Measurements from ENCODE around the gene SERPINI2.
"Not testable (repeated sequence)": the region's sequence is repeated elsewhere in the genome, so short reads cannot be mapped to it uniquely, and the experiment has no call there.

Gene SERPINI2

DNA sequence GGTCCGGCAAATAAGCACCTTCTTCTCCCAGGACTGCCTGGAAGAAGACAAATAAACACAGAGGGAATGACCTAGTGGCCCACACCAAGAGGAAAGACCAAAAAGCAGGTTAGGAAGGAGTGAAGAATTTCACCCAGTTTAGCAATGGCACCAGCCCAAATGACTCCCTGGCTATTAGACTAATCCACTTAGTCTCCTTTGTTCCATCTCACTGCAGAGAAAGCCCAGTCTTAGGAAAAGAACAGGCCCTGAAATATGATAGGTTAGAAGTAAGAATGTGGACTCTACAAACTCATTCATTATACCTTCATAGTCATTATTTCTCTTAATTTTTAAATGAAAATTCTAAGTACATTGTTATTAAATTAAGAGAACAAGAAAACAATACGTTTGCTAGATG, 23.2 kb downstream of the SERPINI2 start:
- DNase-seq, result no peak

DNA sequence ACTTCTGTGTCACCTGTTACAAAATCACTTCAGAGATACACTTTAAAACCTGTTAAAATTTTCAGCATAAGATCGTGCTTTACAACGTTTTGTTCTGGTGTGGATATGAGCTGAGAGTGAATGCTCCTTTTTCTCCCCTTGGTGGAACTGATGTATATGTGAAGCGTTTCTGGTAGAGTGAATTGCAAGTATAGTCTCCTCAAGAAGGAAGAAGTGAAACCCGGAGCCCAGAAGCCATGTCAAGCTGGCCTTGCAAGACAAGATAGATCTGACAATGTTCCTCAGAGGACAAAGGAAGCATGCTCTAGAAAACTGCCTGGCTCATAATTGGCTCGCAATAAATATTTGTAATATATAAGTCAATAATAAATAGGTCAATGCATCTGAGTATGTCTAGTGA, 23.6 kb downstream of the SERPINI2 start:
- DNase-seq, result no peak

DNA sequence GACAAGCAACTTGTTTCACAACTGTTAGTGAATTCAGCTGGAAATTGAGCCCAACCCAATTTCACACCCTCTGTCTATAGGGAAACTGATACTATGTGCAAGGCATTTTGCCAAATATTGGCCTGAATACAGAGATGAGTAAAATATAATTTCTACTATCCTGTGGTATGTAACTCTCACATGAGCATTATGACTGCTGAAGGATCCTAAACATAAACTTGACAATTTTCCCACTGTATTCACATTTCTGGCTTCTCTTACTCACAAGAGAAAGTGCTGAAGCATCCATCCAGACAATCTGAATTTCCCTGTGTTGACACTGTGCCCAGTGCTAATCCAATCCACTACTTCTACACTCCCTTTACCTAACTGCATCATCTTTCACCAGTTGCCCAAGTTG, 28.4 kb downstream of the SERPINI2 start:
- no peak for DNase-seq

DNA sequence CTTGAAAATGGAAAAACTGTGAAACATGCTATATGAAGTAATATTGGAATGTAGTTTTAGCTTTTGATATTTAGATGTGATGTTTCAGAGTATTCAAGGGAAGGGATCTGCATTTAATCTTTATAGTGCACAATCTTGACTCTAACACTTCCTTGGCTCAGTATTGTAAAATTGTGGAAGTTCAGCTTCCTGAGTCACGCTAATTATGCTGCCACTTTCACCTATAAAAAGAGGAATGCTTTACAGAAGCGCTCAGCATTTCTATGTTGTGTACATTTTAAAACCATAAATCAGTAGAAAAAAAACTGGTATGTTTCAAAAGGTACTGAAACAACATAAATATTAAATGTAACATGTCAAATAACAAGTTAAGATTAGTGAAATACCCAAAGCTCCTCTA, 32.6 kb downstream of the SERPINI2 start:
- no peak for DNase-seq

DNA sequence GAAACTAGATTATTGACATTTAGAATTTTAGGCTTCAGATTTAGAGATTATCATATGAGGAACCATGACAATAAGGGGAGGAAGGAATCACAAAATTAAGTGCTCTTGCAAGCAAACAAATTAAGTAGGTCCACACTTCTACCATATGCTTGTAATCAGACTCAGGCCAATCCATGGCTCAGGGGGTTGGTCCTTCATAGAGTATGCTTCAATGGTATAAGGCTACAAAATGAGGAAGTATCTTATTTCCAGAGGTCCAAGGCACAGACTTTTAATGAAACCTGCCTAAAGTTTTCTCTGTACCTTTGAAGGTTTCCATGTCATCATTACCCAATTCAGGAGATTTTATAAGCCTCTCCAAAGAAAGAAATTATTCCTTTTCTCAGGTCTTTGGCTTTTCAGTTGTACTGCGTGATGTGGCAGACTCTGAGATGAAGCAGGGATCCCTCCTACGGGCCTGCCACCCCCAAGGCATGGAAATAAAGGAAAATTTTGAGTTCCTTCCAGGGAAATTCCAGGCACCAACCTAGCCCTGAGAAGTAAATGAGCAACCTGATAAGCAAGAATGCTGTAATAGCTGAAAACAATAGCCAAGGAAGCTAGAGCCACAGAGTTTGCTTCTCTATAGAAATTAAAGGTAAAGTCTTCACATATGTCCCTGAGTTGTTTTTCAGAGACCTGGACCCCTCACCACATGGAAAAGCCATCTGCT, 36.3 kb downstream of the SERPINI2 start:
- DNase-seq, result no peak

DNA sequence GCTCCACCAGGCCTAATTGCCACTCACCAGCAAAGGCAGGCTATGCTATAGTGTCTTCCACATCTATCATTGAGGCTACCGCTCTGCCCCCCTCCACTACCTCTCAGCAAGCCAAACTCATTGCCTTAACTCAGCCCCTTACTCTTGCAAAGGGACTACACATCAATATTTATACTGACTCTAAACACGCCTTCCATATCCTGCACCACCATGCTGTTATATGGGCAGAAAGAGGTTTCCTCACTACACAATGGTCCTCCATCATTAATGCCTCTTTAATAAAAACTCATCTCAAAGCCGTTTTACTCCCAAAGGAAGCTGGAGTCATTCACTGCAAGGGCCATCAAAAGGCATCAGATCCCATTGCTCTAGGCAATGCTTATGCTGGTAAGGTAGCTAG, 46.9 kb downstream of the SERPINI2 start:
- not testable (repeated sequence) for DNase-seq

DNA sequence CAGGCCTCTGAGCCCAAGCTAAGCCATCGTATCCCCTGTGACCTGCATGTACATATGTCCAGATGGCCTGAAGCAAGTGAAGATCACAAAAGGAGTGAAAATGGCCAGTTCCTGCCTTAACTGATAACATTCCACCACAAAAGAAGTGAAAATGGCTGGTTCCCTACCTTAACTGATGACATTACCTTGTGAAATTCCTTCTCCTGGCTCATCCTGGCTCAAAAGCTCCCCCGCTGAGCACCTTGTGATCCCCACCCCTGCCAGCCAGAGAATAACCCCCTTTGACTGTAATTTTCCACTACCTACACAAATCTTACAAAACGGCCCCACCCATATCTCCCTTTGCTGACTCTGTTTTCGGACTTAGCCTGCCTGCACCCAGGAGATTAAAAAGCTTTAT, 51.4 kb downstream of the SERPINI2 start:
- not testable (repeated sequence) for DNase-seq

DNA sequence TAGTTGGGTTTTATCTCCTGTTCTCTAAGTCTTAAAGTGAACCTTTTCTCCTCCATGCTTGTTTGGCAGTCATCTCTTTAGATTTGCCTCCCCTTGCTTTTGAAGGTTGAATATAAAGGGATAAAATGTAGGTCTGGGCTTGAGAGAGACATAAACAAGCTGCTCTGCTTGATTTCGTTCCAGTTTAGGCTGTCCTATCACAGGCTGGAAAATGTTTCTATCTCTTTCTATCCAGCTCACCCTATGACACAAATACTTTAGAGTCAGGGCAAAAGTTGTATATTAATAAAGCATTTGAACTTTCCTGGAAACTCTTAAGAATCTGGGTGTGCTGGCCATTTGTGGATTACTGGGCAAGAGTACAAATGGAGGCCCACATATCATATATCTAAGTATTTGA, 64.2 kb downstream of the SERPINI2 start:
- DNase-seq, result no peak

DNA sequence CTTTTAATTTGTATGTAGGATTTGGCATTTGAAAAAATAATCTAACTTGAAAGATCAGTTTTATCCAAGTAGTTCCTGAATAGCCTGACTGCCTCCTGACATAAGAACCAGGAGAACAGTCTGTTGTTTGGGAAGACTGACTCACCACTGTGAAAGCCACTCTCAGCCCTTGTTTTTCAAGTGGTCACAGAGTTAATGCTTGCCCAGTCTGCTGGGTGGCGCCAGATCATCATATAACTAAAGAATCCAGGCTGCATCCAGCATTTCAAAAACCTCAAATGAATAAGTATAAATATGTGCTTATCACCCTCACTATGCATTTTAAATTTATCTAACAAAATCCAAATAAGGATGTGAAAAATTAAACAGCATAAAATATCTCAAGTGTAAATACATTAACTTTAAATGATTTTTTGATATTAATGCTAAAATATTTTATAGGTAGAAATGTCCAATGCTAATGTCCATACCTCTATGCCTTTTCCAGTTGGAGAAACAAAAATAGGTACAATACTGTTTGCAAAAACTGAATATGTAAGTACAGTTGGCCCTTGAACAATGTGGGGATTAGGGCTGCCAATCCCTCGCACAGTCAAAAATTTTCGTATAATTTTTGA, 66.9 kb downstream of the SERPINI2 start:
- DNase-seq, result peak in 50 of 58 donors; percentile 1 to 83 (median 42)

DNA sequence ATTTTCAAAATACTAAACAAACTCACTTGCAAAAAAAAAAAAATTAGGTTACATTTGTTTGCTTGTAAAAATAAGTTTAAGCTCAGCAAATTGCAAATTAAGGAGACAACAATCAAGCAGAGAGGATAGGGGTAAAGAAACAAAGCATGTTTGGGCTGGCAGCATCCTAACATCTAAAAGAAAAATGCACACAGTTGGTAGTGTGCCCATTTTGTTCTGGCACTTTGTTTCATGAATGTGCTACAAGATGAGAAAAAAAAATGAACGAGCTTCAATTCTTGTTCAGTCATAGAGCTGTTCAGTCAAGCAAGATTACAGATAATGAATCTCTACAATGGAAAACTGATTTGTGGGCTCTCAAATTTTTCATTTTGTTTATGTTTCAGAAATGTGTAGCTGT, 76.0 kb downstream of the SERPINI2 start:
- no peak for DNase-seq

DNA sequence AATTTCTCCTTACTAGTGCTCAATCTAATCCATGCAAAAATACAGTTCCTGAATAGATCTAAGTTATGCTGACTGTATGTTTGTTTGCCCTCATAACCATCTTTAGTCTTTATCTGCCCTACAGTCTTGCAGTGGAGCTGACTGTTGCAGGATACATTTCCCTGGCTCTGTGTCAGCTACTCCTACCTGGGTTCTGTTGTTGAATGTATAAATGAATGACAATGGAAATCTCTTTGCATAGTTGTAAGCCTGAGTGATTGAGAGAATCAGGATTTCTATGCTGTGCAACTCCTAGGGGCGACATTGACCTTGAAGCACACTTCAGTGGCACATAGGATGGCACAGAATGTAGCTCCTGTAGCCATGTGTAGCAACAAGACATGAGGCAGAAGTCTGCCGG, 77.8 kb downstream of the SERPINI2 start:
- no peak for DNase-seq

DNA sequence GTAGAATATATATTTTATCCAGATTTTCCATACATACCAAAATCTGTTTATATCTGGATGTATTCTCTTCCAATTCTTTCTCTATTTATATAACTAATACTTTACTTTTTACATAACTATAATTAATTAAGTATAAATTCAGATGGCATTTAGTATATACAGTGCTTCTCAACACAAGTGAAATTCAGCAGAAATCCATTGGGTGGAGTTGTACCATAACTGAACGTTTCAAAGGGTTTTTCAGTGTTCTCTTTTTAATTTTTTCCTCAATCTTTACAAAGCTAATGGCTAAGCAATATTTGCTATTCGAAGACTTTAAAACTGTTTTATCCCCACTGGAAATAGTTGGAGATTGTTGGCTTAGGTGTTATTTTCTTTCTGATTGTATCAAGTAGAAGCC, 79.8 kb downstream of the SERPINI2 start:
- no peak for DNase-seq
